Uterus (tissue), 4 donors: ENCODE results near the gene CDT1. TPM values are rescaled to one million over a fixed set of nuclear protein-coding genes. Genes with fewer than 3 reads are reported as not detected.

Experiments used
- DNase-seq, 2 donors: peaks; one replicate each; pipeline ENCODE4 v3.0.0-alpha.2; 2019 to 2020
- H3K27ac ChIP-seq, 2 donors: fragments of 200-600 bp; sonication (generic); 1 replicate in 1 of 2; 2 replicates in 1 of 2; pipeline ENCODE4 v1.5.1; 2016 to 2018
- H3K27me3 ChIP-seq, 2 donors: fragments of 200-600 bp; sonication (generic); one replicate each; pipeline ENCODE4 v1.5.1; 2018 to 2019; ENCODE audit warnings: control low read depth in 1 of 2
- H3K36me3 ChIP-seq, 2 donors: fragments of 200-600 bp; sonication (generic); one replicate each; pipeline ENCODE4 v1.5.1; 2019; ENCODE audit warnings: control low read depth in 1 of 2
- H3K4me1 ChIP-seq, 2 donors: fragments of 200-600 bp; sonication (generic); one replicate each; pipeline ENCODE4 v1.5.1; 2018 to 2019; ENCODE audit warnings: control low read depth in 1 of 2
- H3K4me3 ChIP-seq, 2 donors: fragments of 200-600 bp; sonication (generic); 1 replicate in 1 of 2; 2 replicates in 1 of 2; pipeline ENCODE4 v1.5.1; 2018 to 2019; ENCODE audit warnings: mild to moderate bottlenecking in 1 of 2
- H3K9me3 ChIP-seq, 2 donors: fragments of 200-600 bp; sonication (generic); one replicate each; pipeline ENCODE4 v1.5.1; 2019; ENCODE audit warnings: control low read depth in 1 of 2
- POLR2A ChIP-seq, 2 donors: fragments of 450-650 bp; IDR thresholded peaks; one replicate each; pipeline ENCODE4 v1.6.1; 2016; ENCODE audit warnings: antibody characterized with exemption in 2 of 2, mild to moderate bottlenecking in 1 of 2, moderate library complexity in 1 of 2
- intact Hi-C: fragments of 100-400 bp; cut with DNase I; formaldehyde crosslinking; loops from one replicate; pipeline ENCODE4 v1.15.1; 2023; ENCODE audit warnings: low total_unique reads
- total RNA-seq, 4 donors: library from RNA; depleted of rRNA in 3 of 4; stranded (reverse); fragments of >200 nt in 3 of 4; gene quantifications; one replicate each; pipeline versions ENCODE4 v1.1.0 to v1.2.4, GENCODE V29; 2014 to 2023
- TF ChIP-seq, protein P1 (sequence below), 4 experiments: fragments of 200-600 bp in 2 of 4; fragments of 450-650 bp in 2 of 4; sonication (generic) in 2 of 4; IDR thresholded peaks; one replicate each; pipeline ENCODE4 v1.5.1; 2016 to 2019; ENCODE audit warnings: antibody characterized with exemption in 4 of 4, mild to moderate bottlenecking in 2 of 4, moderate library complexity in 1 of 4
- donor health status: DM: yes; HTN: yes; CAD: no.

The CDT1 gene
- total RNA-seq, 4 donors from 2014 or later: 0.34 to 6.6 TPM; not detected in 2

DNA sequence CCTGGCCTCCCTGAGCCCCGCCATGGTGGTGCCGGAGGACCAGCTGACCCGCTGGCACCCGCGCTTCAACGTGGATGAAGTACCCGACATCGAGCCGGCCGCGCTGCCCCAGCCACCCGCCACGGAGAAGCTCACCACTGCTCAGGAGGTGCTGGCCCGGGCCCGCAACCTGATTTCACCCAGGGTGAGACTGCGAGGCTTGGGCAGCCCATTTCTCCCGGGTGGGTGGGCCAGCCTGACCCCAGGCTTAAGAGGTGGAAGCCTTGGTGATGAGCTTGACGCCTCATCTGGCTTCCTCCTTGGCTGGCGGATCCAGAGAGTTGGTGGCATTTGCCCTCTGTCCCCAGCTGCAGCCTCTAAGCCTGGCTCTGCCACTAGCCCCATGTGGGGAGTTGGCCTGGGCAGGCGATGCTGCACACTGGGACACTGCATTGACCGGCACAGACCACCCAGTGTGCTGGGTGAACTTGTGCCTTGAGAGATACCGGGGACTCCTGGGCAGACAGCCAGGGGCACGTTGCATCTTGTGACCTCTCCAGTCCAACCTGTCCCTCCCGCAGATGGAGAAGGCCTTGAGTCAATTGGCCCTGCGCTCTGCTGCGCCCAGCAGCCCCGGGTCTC, 3.0 kb downstream of the CDT1 start:
- Histone ChIP-seq H3K4me3 (no peak overlapping the region), H3K27ac (no peak overlapping the region), H3K9me3 (no peaks in the 10 kb centered on the region), H3K27me3 (no peaks in the 10 kb centered on the region), H3K4me1 (peaks cover 0 to 21% of the 10 kb centered on the region in 2 donors), H3K36me3 (no peaks in the 10 kb centered on the region)
- TF ChIP-seq, protein P1, sequence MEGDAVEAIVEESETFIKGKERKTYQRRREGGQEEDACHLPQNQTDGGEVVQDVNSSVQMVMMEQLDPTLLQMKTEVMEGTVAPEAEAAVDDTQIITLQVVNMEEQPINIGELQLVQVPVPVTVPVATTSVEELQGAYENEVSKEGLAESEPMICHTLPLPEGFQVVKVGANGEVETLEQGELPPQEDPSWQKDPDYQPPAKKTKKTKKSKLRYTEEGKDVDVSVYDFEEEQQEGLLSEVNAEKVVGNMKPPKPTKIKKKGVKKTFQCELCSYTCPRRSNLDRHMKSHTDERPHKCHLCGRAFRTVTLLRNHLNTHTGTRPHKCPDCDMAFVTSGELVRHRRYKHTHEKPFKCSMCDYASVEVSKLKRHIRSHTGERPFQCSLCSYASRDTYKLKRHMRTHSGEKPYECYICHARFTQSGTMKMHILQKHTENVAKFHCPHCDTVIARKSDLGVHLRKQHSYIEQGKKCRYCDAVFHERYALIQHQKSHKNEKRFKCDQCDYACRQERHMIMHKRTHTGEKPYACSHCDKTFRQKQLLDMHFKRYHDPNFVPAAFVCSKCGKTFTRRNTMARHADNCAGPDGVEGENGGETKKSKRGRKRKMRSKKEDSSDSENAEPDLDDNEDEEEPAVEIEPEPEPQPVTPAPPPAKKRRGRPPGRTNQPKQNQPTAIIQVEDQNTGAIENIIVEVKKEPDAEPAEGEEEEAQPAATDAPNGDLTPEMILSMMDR (IDR thresholded peaks at IDR 0.05): no peak
- no peak for TF ChIP-seq POLR2A (IDR thresholded peaks at IDR 0.05)
- intact Hi-C loops: no loop called here
- no peak for DNase-seq

DNA sequence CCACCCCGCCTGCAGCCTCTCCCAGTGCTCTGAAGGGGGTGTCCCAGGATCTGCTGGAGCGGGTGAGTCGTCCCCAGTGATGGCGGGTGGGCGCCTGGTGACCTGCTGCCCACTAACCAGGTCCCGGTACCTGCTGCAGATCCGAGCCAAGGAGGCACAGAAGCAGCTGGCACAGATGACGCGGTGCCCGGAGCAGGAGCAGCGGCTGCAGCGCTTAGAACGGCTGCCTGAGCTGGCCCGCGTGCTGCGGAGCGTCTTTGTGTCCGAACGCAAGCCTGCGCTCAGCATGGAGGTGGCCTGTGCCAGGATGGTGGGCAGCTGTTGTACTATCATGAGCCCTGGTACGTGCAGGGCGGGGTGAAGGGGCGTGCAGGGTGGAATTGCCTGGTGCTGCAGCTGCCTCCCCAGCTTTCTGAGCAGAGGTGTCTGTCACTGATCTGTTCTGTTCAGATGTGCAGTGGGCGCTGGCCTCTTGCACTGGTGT, 3.6 kb downstream of the CDT1 start:
- Histone ChIP-seq H3K4me3 (no peak overlapping the region), H3K9me3 (no peaks in the 10 kb centered on the region), H3K36me3 (no peaks in the 10 kb centered on the region), H3K27ac (no peak overlapping the region), H3K4me1 (peaks cover 0 to 21% of the 10 kb centered on the region in 2 donors), H3K27me3 (no peaks in the 10 kb centered on the region)
- TF ChIP-seq, protein P1 (IDR thresholded peaks at IDR 0.05): no peak
- TF ChIP-seq POLR2A (IDR thresholded peaks at IDR 0.05): no peak
- DNase-seq: no peak
- intact Hi-C loops: no loop called here

DNA sequence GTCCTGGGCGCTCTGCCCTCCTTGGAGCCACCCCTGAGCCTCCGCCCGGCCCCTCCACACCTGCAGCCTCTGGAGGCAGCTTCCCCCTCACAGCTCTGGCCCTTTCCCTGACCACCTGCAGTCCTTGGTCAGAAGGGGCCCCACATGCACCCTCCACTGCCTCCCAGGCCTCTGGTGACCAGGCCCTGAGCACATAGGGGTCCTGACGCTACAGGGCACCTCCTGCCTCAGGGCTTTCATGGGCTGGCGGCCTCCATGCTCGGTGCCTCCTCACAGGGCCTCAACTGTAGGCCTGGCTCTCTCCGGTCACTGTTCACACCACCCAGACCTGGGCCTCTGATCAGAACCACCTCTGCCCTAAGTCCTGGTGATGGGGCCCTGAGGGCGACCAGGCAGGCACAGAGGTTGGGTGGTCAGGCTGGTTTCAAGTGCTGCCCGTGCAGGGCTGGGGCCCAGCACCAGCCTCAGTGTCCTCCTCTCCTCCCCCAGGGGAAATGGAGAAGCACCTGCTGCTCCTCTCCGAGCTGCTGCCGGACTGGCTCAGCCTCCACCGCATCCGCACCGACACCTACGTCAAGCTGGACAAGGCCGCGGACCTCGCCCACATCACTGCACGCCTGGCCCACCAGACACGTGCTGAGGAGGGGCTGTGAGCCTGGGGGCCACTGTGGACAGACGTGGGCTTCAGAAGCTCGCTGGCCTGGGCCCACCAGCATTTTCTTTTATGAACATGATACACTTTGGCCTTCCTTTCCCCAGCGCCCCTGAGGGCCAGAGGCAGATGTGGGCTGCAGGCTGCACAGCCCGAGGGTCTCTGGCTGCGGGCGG, 4.3 kb downstream of the CDT1 start:
- H3K27me3 ChIP-seq: no peaks in the 10 kb centered on the region
- no peak overlapping the region for H3K4me3 ChIP-seq
- TF ChIP-seq, protein P1 (IDR thresholded peaks at IDR 0.05): no peak
- TF ChIP-seq POLR2A (IDR thresholded peaks at IDR 0.05): no peak
- no peak overlapping the region for H3K27ac ChIP-seq
- H3K9me3 ChIP-seq: no peaks in the 10 kb centered on the region
- no peak for DNase-seq
- intact Hi-C loops: no loop called here
- H3K36me3 ChIP-seq: no peaks in the 10 kb centered on the region
- H3K4me1 ChIP-seq: peaks cover 0 to 27% of the 10 kb centered on the region in 2 donors

DNA sequence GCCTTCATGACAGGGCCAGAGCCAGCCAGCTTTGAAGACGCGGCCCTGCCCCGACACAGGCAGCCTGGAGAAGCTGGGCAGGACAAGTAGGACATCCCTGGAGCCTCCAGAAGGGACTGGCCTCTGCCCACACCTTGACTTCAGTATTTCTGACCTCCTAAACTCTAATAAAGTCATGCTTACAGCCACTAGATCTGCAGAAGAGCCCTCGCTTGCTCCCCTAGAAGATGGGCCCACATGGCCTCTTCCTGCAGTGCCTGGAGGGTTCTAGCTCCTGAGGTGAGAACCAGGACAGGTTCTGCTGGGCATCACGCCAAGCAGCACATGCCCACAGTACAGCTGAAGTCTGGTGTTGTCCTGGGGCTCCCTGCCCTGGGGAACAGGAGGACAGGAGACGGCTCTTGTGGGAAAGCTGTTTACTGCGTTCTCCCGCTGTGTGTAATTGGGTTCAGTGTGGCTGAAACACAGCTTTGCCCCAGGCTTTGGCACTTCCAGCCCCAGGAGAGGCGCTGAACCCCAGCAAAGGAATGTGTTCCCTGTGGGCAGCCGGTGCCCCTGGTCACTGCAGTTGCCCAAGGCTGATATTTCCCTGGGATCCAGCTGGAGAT, 5.6 kb downstream of the CDT1 start:
- Histone ChIP-seq H3K4me3 (no peak overlapping the region), H3K27ac (no peak overlapping the region)

More for the DNA sequence above, 5.6 kb downstream of the CDT1 start:
- H3K36me3 ChIP-seq: no peaks in the 10 kb centered on the region
- no peak for TF ChIP-seq POLR2A (IDR thresholded peaks at IDR 0.05)
- TF ChIP-seq, protein P1 (IDR thresholded peaks at IDR 0.05): no peak
- intact Hi-C loops: no loop called here
- peaks cover 0 to 21% of the 10 kb centered on the region in 2 donors for H3K4me1 ChIP-seq
- H3K27me3 ChIP-seq: no peaks in the 10 kb centered on the region
- no peaks in the 10 kb centered on the region for H3K9me3 ChIP-seq
- DNase-seq: no peak
